Caco-2 (cell line): ENCODE results near the gene AIFM1. TPM values are rescaled to one million over a fixed set of nuclear protein-coding genes. Genes with fewer than 3 reads are reported as not detected.

Experiments
- BruUV-seq: library from RNA; stranded (reverse); fragments of 400-500 nt; replicated peaks from 2 replicates; lab custom pipeline; 2021; lab: Mats Ljungman, UMichigan
- CTCF ChIA-PET: fragments of 300-600 bp; sonication (Branson Sonifier 250); formaldehyde crosslinking; loops from one replicate; lab custom pipeline; 2022; ENCODE audit warnings: antibody characterized with exemption; lab: Charles Lee
- POLR2A ChIA-PET: fragments of 300-600 bp; sonication (Branson Sonifier 250); formaldehyde crosslinking; loops from one replicate; lab custom pipeline; 2022; ENCODE audit warnings: antibody characterized with exemption; lab: Charles Lee
- DNase-seq, 2 experiments: peaks; one replicate each; pipeline versions ENCODE4 v3.0.0 to v3.0.0-alpha.2; 2020 to 2022
- H3K27me3 ChIP-seq: replicated peaks from 2 replicates; pipeline ENCODE4 v1.6.0; 2011; ENCODE audit warnings: low read length; ENCODE audit not compliant: control insufficient read depth, insufficient read depth
- H3K36me3 ChIP-seq: 2 replicates; pipeline ENCODE4 v1.5.1; 2011; ENCODE audit warnings: low read length; ENCODE audit not compliant: control insufficient read depth, insufficient read depth
- H3K4me1 ChIP-seq: fragments of 250-450 bp; sonication (Bioruptor Pico); 2 replicates; pipeline ENCODE4 v1.5.1; 2020; ENCODE audit warnings: mild to moderate bottlenecking
- H3K4me3 ChIP-seq: 2 replicates; pipeline ENCODE4 v1.5.1; 2011; ENCODE audit warnings: low read depth, mild to moderate bottlenecking, control low read depth, low read length
- H3K9me3 ChIP-seq: fragments of 250-450 bp; sonication (Bioruptor Pico); 2 replicates; pipeline ENCODE4 v1.5.1; 2020; ENCODE audit warnings: mild to moderate bottlenecking, moderate library complexity
- H3K27ac Mint-ChIP-seq: one replicate; pipeline ENCODE4 v1.8.0; 2022; ENCODE audit warnings: mixed read lengths; ENCODE audit not compliant: unreplicated experiment
- H3K27me3 Mint-ChIP-seq: one replicate; pipeline ENCODE4 v1.8.0; 2022; ENCODE audit warnings: mixed read lengths; ENCODE audit not compliant: insufficient read depth, unreplicated experiment
- H3K36me3 Mint-ChIP-seq: one replicate; pipeline ENCODE4 v1.8.0; 2022; ENCODE audit warnings: mild to moderate bottlenecking, mixed read lengths; ENCODE audit not compliant: insufficient read depth, unreplicated experiment
- H3K4me1 Mint-ChIP-seq: one replicate; pipeline ENCODE4 v1.8.0; 2022; ENCODE audit warnings: low read depth, mixed read lengths; ENCODE audit not compliant: unreplicated experiment
- H3K4me3 Mint-ChIP-seq: one replicate; pipeline ENCODE4 v1.8.0; 2022; ENCODE audit warnings: mild to moderate bottlenecking, moderate library complexity, mixed read lengths; ENCODE audit not compliant: unreplicated experiment
- H3K9me3 Mint-ChIP-seq: one replicate; pipeline ENCODE4 v1.8.0; 2022; ENCODE audit warnings: mixed read lengths; ENCODE audit not compliant: unreplicated experiment
- CTCF ChIP-seq, 2 experiments: fragments of 200-600 bp in 1 of 2; IDR thresholded peaks; 1 replicate in 1 of 2; 2 replicates in 1 of 2; pipeline versions ENCODE4 v1.5.1 to v1.8.0; 2011 to 2022; ENCODE audit warnings: antibody characterized with exemption in 1 of 2, control low read depth in 1 of 2, inconsistent platforms in 1 of 2, low read depth in 1 of 2, low read length in 1 of 2, mild to moderate bottlenecking in 1 of 2, moderate library complexity in 1 of 2; ENCODE audit not compliant: insufficient read depth in 1 of 2, severe bottlenecking in 1 of 2, unreplicated experiment in 1 of 2
- intact Hi-C: fragments of 100-400 bp; cut with micrococcal nuclease; formaldehyde crosslinking; loops from one replicate; pipeline ENCODE4 v1.10.0; 2022; ENCODE audit not compliant: unreplicated experiment
- total RNA-seq: library from RNA; stranded (reverse); gene quantifications from 2 replicates; pipeline ENCODE4 v1.2.3, GENCODE V29; 2022

The AIFM1 gene
- total RNA-seq, 1 experiment from 2014 or later, result 53.0 TPM

GRCh38 chrX:130179170-130179569 lies 13.5 kb upstream of the AIFM1 start:
- TF ChIP-seq CTCF (IDR thresholded peaks at IDR 0.05; ENCODE audit: insufficient read depth in 1 of 2, low read depth in 1 of 2, low read length in 1 of 2, severe bottlenecking in 1 of 2, unreplicated experiment in 1 of 2), result no peak
- intact Hi-C loops, result no loop called here
- CTCF ChIA-PET, result no interaction called here
- Histone ChIP-seq H3K27me3 (no peaks in the 10 kb centered on the region), H3K4me3 (no peak overlapping the region), H3K36me3 (no peaks in the 10 kb centered on the region), H3K9me3 (no peaks in the 10 kb centered on the region), H3K4me1 (no peaks in the 10 kb centered on the region)
- no peaks in the 10 kb centered on the region for H3K9me3 Mint-ChIP-seq
- no peak overlapping the region for H3K4me3 Mint-ChIP-seq
- no TSS peak for BruUV-seq
- no peaks in the 10 kb centered on the region for H3K36me3 Mint-ChIP-seq
- POLR2A ChIA-PET, result no interaction called here
- no peak for DNase-seq
- no peaks in the 10 kb centered on the region for H3K27me3 Mint-ChIP-seq
- H3K4me1 Mint-ChIP-seq, result peaks cover 5% of the 10 kb centered on the region
- no peak overlapping the region for H3K27ac Mint-ChIP-seq

GRCh38 chrX:130176942-130177341 lies 11.3 kb upstream of the AIFM1 start:
- H3K4me1 Mint-ChIP-seq, result peaks cover 5% of the 10 kb centered on the region
- H3K27ac Mint-ChIP-seq, result no peak overlapping the region
- no peaks in the 10 kb centered on the region for H3K4me1 ChIP-seq
- no peak overlapping the region for H3K4me3 ChIP-seq
- H3K36me3 ChIP-seq, result no peaks in the 10 kb centered on the region
- H3K9me3 ChIP-seq, result no peaks in the 10 kb centered on the region
- intact Hi-C loops, result no loop called here
- H3K9me3 Mint-ChIP-seq, result no peaks in the 10 kb centered on the region
- no peak overlapping the region for H3K4me3 Mint-ChIP-seq
- no peaks in the 10 kb centered on the region for H3K27me3 ChIP-seq
- H3K36me3 Mint-ChIP-seq, result no peaks in the 10 kb centered on the region
- no peak for TF ChIP-seq CTCF (IDR thresholded peaks at IDR 0.05; ENCODE audit: insufficient read depth in 1 of 2, low read depth in 1 of 2, low read length in 1 of 2, severe bottlenecking in 1 of 2, unreplicated experiment in 1 of 2)
- no TSS peak for BruUV-seq
- CTCF ChIA-PET, result no interaction called here
- DNase-seq, result no peak
- POLR2A ChIA-PET, result no interaction called here
- no peaks in the 10 kb centered on the region for H3K27me3 Mint-ChIP-seq

- no peak for TF ChIP-seq CTCF (IDR thresholded peaks at IDR 0.05; ENCODE audit: insufficient read depth in 1 of 2, low read depth in 1 of 2, low read length in 1 of 2, severe bottlenecking in 1 of 2, unreplicated experiment in 1 of 2)
- Histone ChIP-seq H3K4me3 (no peak overlapping the region), H3K9me3 (no peaks in the 10 kb centered on the region), H3K27me3 (no peaks in the 10 kb centered on the region), H3K4me1 (no peaks in the 10 kb centered on the region), H3K36me3 (no peaks in the 10 kb centered on the region)
- no peak for DNase-seq
- Mint-ChIP-seq H3K27ac (no peak overlapping the region), H3K9me3 (no peaks in the 10 kb centered on the region), H3K36me3 (no peaks in the 10 kb centered on the region), H3K27me3 (no peaks in the 10 kb centered on the region), H3K4me3 (no peak overlapping the region), H3K4me1 (peaks cover 5% of the 10 kb centered on the region)
- no TSS peak for BruUV-seq
- ChIA-PET CTCF (no interaction called here), POLR2A (no interaction called here)
- intact Hi-C loops, result no loop called here
These were observed 10.7 kb upstream of the AIFM1 start for GRCh38 chrX:130176354-130176776.
